ENCODE data around the gene TRPM2.

DNA sequence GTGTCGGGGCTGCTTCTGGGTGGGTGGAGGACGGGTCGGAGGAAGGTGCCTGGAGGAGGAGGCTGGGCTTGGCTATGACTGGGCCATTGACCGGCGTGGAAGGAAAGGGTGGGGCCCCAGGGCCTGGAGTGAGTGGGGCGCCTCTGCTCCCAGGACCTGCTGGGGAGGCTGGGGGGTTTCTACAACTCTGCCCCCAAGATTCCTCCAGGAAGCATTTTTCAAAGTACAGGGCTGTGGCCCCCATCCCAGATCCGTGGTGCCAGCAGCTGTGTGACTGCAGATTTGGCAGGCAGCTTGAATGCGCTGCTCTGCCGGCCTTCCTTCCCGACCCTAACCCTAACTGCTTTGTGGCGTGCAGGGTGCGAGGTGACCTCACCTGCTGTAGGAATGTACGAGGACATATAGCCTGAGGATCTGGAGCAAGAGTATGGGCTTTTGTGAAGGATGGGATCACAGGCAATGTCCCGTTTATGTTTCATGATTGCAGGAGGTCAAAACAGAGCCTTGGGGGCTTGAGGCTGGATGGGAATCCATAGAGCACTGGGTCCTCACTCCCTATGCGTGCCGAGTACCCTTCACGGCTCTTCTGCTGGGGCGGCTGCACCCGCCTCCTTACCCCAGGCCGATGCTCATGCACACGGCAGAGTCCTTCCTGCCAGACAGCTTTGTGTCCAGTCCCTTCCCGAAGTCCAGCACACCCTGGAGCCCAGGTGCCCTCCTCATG, 24.7 kb downstream of the TRPM2 start:
- TF ChIP-seq CTCF (IDR thresholded peaks at IDR 0.05) (no peak), POLR2A (IDR thresholded peaks at IDR 0.05) (no peak)

Measured in Peyer's patch (tissue), 4 donors.